Activated T-cell treated with anti-CD3 and anti-CD28 coated beads, Interleukin-2, amount 50 U/mL, for 24 hours (primary cell): ENCODE results near the gene CARD11.
A peak's percentile ranks its signal among the peaks of the same experiment; 100 is the strongest.

ENCODE experiments used
- DNase-seq: peaks from one replicate; pipeline ENCODE4 v3.0.0-alpha.2; 2020
- H3K27ac Mint-ChIP-seq: 2 replicates; pipeline ENCODE4 v1.8.0; 2020; ENCODE audit warnings: mild to moderate bottlenecking, mixed read lengths
- H3K27me3 Mint-ChIP-seq: 2 replicates; pipeline ENCODE4 v1.8.0; 2020; ENCODE audit warnings: mixed read lengths
- H3K36me3 Mint-ChIP-seq: 2 replicates; pipeline ENCODE4 v1.8.0; 2020; ENCODE audit warnings: low read depth, mixed read lengths
- H3K4me1 Mint-ChIP-seq: 2 replicates; pipeline ENCODE4 v1.8.0; 2020; ENCODE audit warnings: low read depth, mixed read lengths
- H3K4me3 Mint-ChIP-seq: 2 replicates; pipeline ENCODE4 v1.8.0; 2020; ENCODE audit warnings: mild to moderate bottlenecking, moderate library complexity, mixed read lengths
- H3K9me3 Mint-ChIP-seq: 2 replicates; pipeline ENCODE4 v1.8.0; 2020; ENCODE audit warnings: mixed read lengths

CARD11 gene

DNA sequence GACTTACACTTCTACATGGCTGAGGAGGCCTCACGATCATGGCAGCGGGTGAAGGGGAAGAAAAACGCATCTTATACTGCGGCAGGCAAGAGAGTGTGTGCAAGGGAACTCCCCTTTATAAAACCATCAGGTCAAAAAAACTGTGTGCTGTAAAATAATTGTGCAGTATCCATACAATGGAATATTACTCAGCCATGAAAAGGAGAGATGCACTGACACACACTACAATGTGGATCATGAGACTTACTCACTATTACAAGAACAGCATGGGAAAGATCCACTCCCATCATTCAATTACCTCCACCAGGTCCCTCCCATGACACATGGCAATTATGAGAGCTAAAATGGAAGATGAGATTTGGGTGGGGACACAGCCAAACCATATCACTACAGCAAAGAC, 27.2 kb upstream of the CARD11 start:
- Mint-ChIP-seq H3K4me3 (no peak overlapping the region), H3K4me1 (peaks cover 47% of the 10 kb centered on the region), H3K36me3 (no peaks in the 10 kb centered on the region), H3K27ac (no peak overlapping the region), H3K9me3 (peaks cover 23% of the 10 kb centered on the region), H3K27me3 (no peaks in the 10 kb centered on the region)
- no peak for DNase-seq

DNA sequence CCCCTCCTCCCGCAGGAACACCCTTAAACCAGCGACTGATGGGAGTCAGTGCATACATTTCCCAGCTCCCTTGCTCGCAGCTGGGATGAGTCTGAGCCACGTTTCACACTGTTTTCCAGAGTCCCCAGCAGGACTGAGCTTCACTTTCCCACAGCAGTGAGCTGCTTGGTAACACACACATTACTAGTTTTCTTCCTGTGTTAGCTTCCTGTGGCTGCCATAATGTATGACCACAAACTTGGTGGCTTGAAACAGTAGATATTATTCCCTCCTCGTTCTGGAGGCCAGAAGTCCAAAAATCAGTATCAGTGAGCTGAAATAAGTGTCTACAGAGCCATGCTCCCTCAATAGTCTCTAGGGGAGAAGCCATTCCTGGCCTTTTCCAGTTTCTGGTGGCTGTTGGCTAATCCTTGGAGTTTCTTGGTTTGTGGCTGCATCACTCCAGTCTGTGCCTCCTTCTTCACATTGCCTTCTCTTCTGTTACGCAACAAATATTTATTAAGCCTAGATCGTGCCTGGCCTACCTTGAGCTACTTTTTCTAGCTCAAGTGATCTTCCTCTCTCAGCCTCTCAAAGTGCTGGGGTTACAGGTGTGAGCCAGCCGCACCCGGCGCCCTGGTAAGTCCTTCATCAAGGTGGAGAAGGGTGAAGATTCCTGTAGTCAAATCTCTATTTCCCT, 26.2 kb upstream of the CARD11 start:
- Mint-ChIP-seq H3K4me3 (no peak overlapping the region), H3K27me3 (no peaks in the 10 kb centered on the region), H3K36me3 (no peaks in the 10 kb centered on the region), H3K9me3 (peaks cover 16% of the 10 kb centered on the region), H3K27ac (no peak overlapping the region), H3K4me1 (peaks cover 57% of the 10 kb centered on the region)
- DNase-seq = no peak

DNA sequence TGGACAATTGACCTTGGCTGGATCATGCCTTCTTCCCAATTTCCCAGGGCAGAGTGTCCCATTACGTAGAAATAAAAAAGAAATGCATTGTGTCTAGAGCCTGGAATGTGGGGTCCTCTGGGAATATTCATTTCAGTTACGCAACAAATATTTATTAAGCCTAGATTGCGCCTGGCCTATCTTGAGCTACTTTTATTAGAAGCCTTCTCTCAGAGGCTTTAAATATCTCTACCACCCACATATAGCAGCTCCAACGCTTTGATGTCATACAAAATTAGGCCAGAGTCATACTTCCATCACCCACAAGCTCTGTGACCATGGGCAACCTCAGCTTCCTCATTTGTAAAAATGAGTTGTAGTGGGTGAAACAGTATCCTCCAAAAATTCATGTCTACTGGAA, 24.9 kb upstream of the CARD11 start:
- Mint-ChIP-seq H3K9me3 (peaks cover 16% of the 10 kb centered on the region), H3K27ac (no peak overlapping the region), H3K36me3 (no peaks in the 10 kb centered on the region), H3K4me1 (peaks cover 64% of the 10 kb centered on the region), H3K4me3 (no peak overlapping the region), H3K27me3 (no peaks in the 10 kb centered on the region)
- no peak for DNase-seq

DNA sequence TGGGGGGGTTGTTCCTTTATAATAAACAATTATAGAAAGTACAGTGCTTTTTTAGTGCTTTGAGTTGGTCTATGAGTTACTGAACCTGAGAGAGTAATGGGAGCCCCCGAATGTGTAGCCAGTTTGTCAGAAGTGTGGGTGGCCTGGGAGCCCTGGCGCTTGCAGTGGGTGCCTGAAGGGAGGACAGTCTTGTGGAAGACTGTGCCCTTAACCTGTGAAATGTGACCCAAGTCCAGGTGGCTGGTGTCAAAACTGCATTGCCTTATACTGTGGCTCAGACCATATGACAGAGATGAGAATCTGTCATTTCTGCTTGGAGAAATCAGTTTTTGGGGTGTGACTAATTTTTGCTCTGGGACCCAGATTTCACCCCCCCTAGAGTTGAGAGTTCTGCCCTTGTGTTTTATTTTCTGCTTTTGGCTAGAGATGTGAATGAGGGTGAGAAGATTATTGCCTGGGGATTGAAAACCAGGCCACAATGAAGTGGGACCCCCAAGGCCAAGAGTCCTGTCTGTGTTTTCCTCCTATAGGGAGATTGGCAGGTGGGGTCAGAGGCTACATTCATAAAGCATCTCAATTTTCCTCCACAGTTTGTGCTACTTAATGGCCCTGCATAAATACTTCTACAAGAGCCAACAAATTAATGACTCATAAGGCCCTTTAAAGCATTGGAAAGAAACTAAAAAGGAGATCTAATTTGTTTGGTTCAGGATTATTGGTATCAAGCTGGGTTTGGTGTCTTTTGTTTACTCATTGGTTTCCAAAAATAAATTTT, 24.1 kb upstream of the CARD11 start:
- Mint-ChIP-seq H3K27me3 (no peaks in the 10 kb centered on the region), H3K9me3 (peaks cover 16% of the 10 kb centered on the region), H3K4me3 (no peak overlapping the region)

DNA sequence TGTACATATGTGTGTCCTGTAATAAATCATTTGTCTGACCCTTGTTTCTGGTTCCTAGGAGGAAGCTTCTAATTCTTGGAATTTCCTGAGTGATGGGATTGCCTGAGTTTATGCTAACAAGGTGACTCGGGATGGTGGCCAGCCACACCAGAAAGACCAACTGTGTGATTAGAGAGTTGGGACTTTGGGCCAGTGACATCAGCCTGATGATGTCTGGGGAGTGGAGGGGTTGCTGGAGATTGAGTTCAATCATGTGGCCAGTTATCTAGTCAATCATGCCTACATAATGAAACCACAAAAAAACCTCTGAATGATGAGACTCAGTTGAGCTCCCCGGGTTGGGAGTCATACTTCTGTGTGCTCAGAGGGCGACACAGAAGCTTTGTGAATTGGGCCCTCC, 23.5 kb upstream of the CARD11 start:
- no peak overlapping the region for H3K4me3 Mint-ChIP-seq

More for the DNA sequence above, 24.1 kb upstream of the CARD11 start:
- no peak for DNase-seq
- H3K36me3 Mint-ChIP-seq = no peaks in the 10 kb centered on the region
- H3K4me1 Mint-ChIP-seq = peaks cover 71% of the 10 kb centered on the region
- H3K27ac Mint-ChIP-seq = peak overlapping the region; percentile 78

DNA sequence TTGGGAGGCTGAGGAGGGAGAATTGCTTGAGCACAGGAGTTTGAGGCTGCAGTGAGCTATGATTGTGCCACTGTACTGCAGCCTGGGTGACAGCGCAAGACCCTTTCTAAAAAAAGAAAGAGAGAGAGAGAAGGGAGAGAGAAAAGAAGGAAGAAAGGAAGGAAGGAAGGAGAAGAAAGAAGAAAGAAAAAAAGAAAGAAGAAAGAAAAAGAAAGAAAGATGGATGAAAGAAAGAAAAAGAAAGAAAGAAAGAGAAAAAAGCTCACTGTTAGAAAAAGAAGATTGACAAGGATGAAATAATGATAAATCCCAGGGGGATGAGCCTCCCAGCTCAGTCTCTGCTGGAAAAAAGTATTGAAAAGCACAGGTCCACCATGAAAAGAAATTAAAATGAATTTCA, 22.8 kb upstream of the CARD11 start:
- H3K4me1 Mint-ChIP-seq = peaks cover 84% of the 10 kb centered on the region
- H3K36me3 Mint-ChIP-seq = no peaks in the 10 kb centered on the region
- peaks cover 15% of the 10 kb centered on the region for H3K9me3 Mint-ChIP-seq
- peak overlapping the region; percentile 53 for H3K27ac Mint-ChIP-seq
- H3K4me3 Mint-ChIP-seq = no peak overlapping the region
- H3K27me3 Mint-ChIP-seq = no peaks in the 10 kb centered on the region
- no peak for DNase-seq

More for the DNA sequence above, 23.5 kb upstream of the CARD11 start:
- H3K4me1 Mint-ChIP-seq = peaks cover 77% of the 10 kb centered on the region
- H3K27me3 Mint-ChIP-seq = no peaks in the 10 kb centered on the region
- H3K9me3 Mint-ChIP-seq = peaks cover 16% of the 10 kb centered on the region
- no peak for DNase-seq
- H3K27ac Mint-ChIP-seq = peak overlapping the region; percentile 78
- no peaks in the 10 kb centered on the region for H3K36me3 Mint-ChIP-seq

DNA sequence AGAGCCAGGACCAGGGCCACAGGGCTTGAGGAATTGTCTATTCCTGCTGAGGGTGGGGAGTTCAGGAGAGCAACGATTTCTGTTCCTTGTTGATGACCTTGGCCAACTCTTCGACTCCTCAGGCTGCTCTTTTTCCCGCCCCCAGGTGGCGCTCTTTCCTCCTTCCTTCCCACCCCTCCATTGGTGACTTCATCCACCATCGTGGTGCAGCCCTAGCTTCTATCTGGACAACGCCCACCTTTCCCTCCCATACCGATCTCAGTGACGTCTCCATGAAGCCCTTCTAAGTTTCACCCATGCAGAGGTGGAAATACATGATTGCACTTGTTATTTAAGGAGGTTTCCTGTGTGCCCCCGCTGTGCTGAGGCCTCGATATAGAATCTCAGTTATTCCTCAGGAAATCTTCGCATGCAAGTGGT, 22.1 kb upstream of the CARD11 start:
- Mint-ChIP-seq H3K9me3 (peaks cover 8% of the 10 kb centered on the region), H3K27me3 (no peaks in the 10 kb centered on the region), H3K27ac (peak overlapping the region; percentile 42), H3K36me3 (no peaks in the 10 kb centered on the region), H3K4me3 (no peak overlapping the region), H3K4me1 (peaks cover 88% of the 10 kb centered on the region)
- DNase-seq = peak; percentile 72

DNA sequence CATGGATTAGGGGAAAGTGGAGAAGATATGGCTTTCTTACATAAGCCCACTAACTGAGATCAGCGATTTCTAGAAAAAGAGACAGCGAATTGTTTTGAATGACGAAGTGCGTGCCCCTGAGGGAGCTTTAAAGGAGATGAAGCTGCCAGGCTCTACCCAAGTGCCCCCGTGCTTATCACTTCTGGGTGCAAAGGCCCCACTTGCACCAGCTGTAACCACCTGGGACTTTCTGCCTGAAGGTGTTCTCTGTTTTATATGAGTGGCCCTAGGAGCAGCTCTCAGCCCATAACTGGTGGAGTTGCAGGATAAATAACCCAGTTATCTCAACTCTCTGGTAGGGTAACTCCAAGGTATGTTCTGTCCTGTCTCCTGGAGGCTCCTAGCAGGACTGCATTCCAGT, 20.4 kb upstream of the CARD11 start:
- no peak overlapping the region for H3K4me3 Mint-ChIP-seq
- H3K9me3 Mint-ChIP-seq = no peaks in the 10 kb centered on the region
- no peak for DNase-seq
- H3K27ac Mint-ChIP-seq = peak overlapping the region; percentile 96
- H3K4me1 Mint-ChIP-seq = peaks cover 85% of the 10 kb centered on the region
- H3K27me3 Mint-ChIP-seq = no peaks in the 10 kb centered on the region
- H3K36me3 Mint-ChIP-seq = no peaks in the 10 kb centered on the region

DNA sequence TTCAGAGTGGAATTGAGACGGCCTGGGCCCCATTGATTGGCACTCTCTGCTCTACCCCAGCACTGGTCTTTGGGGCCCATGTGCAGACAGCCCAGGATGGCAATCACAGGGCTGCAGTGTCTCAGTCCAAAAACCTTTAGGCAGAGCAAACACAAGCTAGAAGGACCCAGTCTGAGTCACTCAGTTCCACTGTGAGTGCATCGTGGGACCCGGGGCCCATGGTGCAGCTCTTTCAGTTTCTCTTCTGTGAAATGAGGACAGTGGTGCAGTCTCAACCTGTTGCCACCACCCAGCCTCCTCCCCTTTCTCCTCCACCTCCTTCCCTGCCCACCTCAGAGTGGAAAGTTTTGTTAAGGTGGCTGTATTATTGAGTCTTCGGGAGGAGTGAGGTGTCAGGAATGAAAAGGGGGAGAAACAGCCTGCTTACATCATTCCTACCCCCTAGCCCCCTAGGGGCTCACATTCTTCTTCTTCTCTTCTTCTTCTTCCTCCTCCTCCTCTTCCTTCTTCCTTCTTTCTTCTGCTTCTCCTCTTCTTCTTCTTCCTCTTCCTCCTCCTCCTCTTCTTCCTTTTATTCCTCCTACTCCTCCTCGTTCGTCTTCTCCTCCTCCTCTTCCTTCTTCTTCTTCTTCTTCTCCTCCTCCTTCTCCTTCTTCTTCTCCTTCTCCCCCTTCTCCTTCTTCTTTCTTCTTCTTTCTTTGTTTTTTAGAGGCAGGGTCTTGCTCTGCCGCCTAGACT, 19.5 kb upstream of the CARD11 start:
- Mint-ChIP-seq H3K4me3 (peak overlapping the region; percentile 62), H3K9me3 (no peaks in the 10 kb centered on the region), H3K4me1 (peaks cover 76% of the 10 kb centered on the region), H3K27ac (peak overlapping the region; percentile 96), H3K27me3 (no peaks in the 10 kb centered on the region), H3K36me3 (no peaks in the 10 kb centered on the region)
- DNase-seq = peak; percentile 85

DNA sequence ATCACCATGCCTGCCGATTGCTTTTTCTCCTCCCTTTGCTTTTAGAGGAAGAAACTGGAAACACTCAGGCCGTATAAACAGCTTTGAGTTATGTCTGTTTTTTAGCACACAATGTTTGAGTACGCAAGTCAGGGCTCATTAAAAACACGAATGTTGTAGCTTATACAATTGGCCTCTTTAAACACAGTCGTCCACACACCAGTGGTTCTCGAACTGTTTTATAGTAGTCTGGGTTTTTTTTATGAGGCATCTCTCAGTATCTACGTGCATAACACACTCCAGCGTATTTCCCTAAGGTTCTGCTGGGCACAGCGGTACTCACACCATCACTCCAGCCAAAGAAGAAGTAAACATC, 13.4 kb upstream of the CARD11 start:
- Mint-ChIP-seq H3K4me1 (peaks cover 20% of the 10 kb centered on the region), H3K27ac (no peak overlapping the region), H3K36me3 (no peaks in the 10 kb centered on the region), H3K9me3 (peaks cover 7% of the 10 kb centered on the region), H3K4me3 (no peak overlapping the region), H3K27me3 (no peaks in the 10 kb centered on the region)
- no peak for DNase-seq

DNA sequence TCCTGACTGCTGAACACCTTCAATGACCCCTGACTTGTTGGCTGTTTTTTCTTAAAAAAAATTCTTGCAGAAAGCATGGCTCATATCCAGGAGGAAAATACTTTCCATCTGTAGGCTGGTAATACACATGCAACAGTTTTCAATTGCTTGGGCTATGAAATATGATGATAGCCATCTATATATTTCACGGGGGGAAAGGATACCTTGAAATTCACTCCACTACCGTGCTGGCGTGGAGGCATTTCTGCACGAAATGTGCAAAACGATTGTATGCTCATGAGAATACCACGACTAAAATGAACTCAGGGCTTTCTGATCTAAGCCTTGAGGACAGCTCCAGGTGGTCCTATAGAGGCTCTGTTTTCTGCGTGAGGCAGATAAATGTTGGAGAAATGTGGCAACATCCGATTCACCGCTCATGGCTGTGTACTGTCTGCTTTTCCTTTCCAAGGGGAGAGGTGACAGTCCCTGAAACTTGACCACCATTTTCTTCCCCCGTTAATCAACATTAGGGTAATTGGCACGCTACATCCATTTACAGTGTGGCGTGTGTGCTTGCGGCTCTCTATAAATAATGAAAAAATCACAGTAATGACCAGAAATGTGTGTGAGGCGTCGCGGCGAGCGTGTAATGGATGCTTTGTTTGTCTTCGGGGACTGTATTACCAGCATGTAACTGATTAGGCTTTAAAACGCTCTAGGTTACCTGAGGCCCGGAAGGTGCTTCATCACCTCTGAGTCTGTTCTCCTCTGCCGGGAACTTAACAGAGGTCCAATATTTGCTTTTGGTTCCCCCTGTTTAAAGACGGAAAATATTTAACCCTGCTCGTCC, 12.8 kb upstream of the CARD11 start:
- peaks cover 14% of the 10 kb centered on the region for H3K4me1 Mint-ChIP-seq
- DNase-seq = no peak
- no peak overlapping the region for H3K27ac Mint-ChIP-seq
- peaks cover 7% of the 10 kb centered on the region for H3K9me3 Mint-ChIP-seq
- H3K27me3 Mint-ChIP-seq = no peaks in the 10 kb centered on the region
- no peaks in the 10 kb centered on the region for H3K36me3 Mint-ChIP-seq
- H3K4me3 Mint-ChIP-seq = no peak overlapping the region

DNA sequence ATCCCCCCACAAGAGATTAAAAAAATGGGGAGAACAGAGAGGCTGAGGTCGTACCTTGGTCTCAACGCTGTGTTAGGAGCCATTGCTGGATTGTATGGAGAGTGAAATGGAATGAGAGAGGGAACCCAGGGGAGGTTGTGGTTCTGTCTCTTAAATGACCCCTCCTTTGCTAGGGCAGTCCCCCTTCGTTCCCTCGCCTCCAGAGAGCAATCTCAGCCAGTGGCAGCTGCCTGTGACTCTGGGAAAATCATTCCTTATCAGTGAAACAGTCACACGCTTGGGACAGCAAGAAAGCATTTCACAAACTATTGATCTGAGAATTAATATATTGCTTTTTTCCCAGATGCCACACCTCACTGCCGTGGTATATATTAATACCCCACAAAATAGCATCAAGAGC, 12.0 kb upstream of the CARD11 start:
- no peaks in the 10 kb centered on the region for H3K36me3 Mint-ChIP-seq
- H3K27ac Mint-ChIP-seq = no peak overlapping the region
- no peak overlapping the region for H3K4me3 Mint-ChIP-seq
- peaks cover 11% of the 10 kb centered on the region for H3K9me3 Mint-ChIP-seq
- H3K4me1 Mint-ChIP-seq = peaks cover 9% of the 10 kb centered on the region
- no peak for DNase-seq
- H3K27me3 Mint-ChIP-seq = no peaks in the 10 kb centered on the region

DNA sequence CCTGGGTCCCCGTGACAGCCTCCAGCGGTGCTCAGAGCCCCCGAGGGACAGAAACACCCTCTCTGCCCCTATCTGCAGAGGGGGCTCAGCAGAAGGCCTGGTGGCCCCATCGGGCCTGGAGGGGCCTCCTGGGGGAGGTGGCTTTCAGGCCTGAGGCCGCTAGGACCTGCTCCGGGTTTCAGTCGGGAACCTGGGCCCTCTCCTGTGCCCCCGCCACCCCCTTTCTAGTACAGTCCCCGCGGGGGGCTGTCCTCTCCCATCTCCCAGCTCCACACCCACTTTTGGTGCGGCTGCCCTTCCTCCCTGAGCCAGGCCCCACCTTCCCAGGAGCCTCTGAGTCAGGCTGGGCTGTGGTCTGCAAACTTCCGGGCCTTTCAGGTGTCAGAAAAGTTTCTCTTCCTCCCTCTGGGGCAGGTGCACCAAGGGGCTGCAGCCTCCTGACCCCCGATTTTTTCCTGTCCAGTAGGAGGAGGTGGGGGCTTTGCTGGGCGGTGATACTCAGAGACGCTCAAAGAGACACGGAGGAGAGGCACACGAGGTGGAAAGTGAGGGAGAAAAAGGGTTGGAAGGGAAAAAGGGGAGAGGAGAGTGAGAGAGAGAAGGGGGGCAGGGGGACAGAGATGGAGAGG, 692 bp downstream of the CARD11 start:
- peak overlapping the region; percentile 97 for H3K27ac Mint-ChIP-seq
- peaks cover 46% of the 10 kb centered on the region for H3K36me3 Mint-ChIP-seq
- H3K27me3 Mint-ChIP-seq = no peaks in the 10 kb centered on the region
- peak overlapping the region; percentile 97 for H3K4me3 Mint-ChIP-seq
- DNase-seq = peak; percentile 80
- H3K4me1 Mint-ChIP-seq = peaks cover 55% of the 10 kb centered on the region
- no peaks in the 10 kb centered on the region for H3K9me3 Mint-ChIP-seq
